Endothelial cell of umbilical vein (primary cell): ENCODE measurements around the gene CMSS1.

Source experiments
- CTCF ChIP-seq, 2 donors: IDR thresholded peaks; 1 replicate in 1 of 2; 2 replicates in 1 of 2; pipeline ENCODE4 v1.5.1; 2011; ENCODE audit warnings: low read length in 2 of 2, mild to moderate bottlenecking in 2 of 2, moderate library complexity in 2 of 2, control low read depth in 1 of 2, inconsistent platforms in 1 of 2, low read depth in 1 of 2; ENCODE audit not compliant: insufficient read depth in 1 of 2; ENCODE audit errors: extremely low read depth in 1 of 2
- EZH2 ChIP-seq: IDR thresholded peaks from 2 replicates; pipeline ENCODE4 v1.6.1; 2012; ENCODE audit warnings: borderline replicate concordance, low read depth, mild to moderate bottlenecking, moderate library complexity, low read length, inconsistent platforms; ENCODE audit not compliant: severe bottlenecking
- FOS ChIP-seq: IDR thresholded peaks from 2 replicates; pipeline ENCODE4 v1.6.1; 2011; ENCODE audit warnings: mild to moderate bottlenecking, low read length, moderate library complexity, borderline replicate concordance; ENCODE audit not compliant: insufficient read depth
- GATA2 ChIP-seq: IDR thresholded peaks from 2 replicates; pipeline ENCODE4 v1.7.0; 2011; ENCODE audit warnings: low read depth, mild to moderate bottlenecking, moderate library complexity, mixed read lengths, low read length; ENCODE audit not compliant: insufficient read length, insufficient read depth
- JUN ChIP-seq: IDR thresholded peaks from 2 replicates; pipeline ENCODE4 v1.6.1; 2011; ENCODE audit warnings: borderline replicate concordance, low read depth; ENCODE audit not compliant: insufficient read length, insufficient read depth
- MAX ChIP-seq: IDR thresholded peaks from 2 replicates; pipeline ENCODE4 v1.6.1; 2011; ENCODE audit not compliant: insufficient read depth, insufficient read length
- MYC ChIP-seq: IDR thresholded peaks from one replicate; pipeline ENCODE4 v1.6.1; 2011; ENCODE audit warnings: mild to moderate bottlenecking, low read depth, low read length
- POLR2A ChIP-seq: IDR thresholded peaks from 2 replicates; pipeline ENCODE4 v1.6.1; 2012; ENCODE audit warnings: low read depth, mild to moderate bottlenecking, control low read depth, low read length
- POLR2AphosphoS5 ChIP-seq: IDR thresholded peaks from 2 replicates; pipeline ENCODE4 v1.6.1; 2012; ENCODE audit warnings: low read depth, mild to moderate bottlenecking, control low read depth, low read length, moderate library complexity; ENCODE audit not compliant: insufficient read depth

GRCh38 chr3:100104817-100105413 lies 287.3 kb downstream of the CMSS1 start:
- TF ChIP-seq CTCF (IDR thresholded peaks at IDR 0.05; ENCODE audit: extremely low read depth in 1 of 2, insufficient read depth in 1 of 2, low read depth in 1 of 2, low read length in 2 of 2) (no peak), POLR2A (no peak), GATA2 (no peak), JUN (no peak), POLR2AphosphoS5 (no peak), EZH2 (no peak), FOS (no peak), MAX (no peak), MYC (no peak)
